B cell (primary cell): ENCODE results near the gene TRAF4. TPM values are rescaled to one million over a fixed set of nuclear protein-coding genes. Genes with fewer than 3 reads are reported as not detected.

ENCODE experiments used
- ATAC-seq: fragments of 200-7000 bp; cut with Tn5 transposase; one replicate; pipeline ENCODE4 v1.10.0; 2021; ENCODE audit warnings: low read depth, mild to moderate bottlenecking, moderate number of reproducible peaks, moderate library complexity
- CTCF ChIA-PET: fragments of 350-600 bp; sonication (Branson Sonifier 250); formaldehyde crosslinking; loops from one replicate; lab custom pipeline; 2021; ENCODE audit warnings: antibody characterized with exemption, inconsistent platforms; lab: Charles Lee
- POLR2A ChIA-PET: fragments of 350-600 bp; sonication (Branson Sonifier 250); formaldehyde crosslinking; loops from one replicate; lab custom pipeline; 2021; ENCODE audit warnings: antibody characterized with exemption; lab: Charles Lee
- DNase-seq: peaks from one replicate; pipeline ENCODE4 v3.0.0; 2013
- H2AFZ ChIP-seq: 2 replicates; pipeline ENCODE4 v1.6.1; 2012; ENCODE audit warnings: mild to moderate bottlenecking, low read depth, low read length; ENCODE audit not compliant: insufficient read depth, poor library complexity, severe bottlenecking
- H3K27ac ChIP-seq, 2 donors: 1 replicate in 1 of 2; 2 replicates in 1 of 2; pipeline ENCODE4 v1.5.1; 2012 to 2013; ENCODE audit warnings: low read length in 2 of 2, mild to moderate bottlenecking in 2 of 2, moderate library complexity in 1 of 2
- H3K27me3 ChIP-seq, 4 experiments: fragments of 200-600 bp in 1 of 4; sonication (generic) in 1 of 4; replicated peaks in 1 of 4; 1 replicate in 2 of 4; 2 replicates in 2 of 4; pipeline versions ENCODE4 v1.6.1 to v1.7.0; 2013 to 2016; ENCODE audit warnings: low read length in 3 of 4, mild to moderate bottlenecking in 2 of 4, mixed read lengths in 1 of 4, moderate library complexity in 1 of 4; ENCODE audit not compliant: insufficient read depth in 4 of 4, control insufficient read depth in 3 of 4; ENCODE audit errors: control extremely low read depth in 1 of 4
- H3K36me3 ChIP-seq, 2 experiments: replicated peaks in 1 of 2; 1 replicate in 1 of 2; 2 replicates in 1 of 2; pipeline versions ENCODE4 v1.6.1 to v1.7.1; 2013; ENCODE audit warnings: low read length in 1 of 2; ENCODE audit not compliant: insufficient read depth in 2 of 2, control insufficient read depth in 1 of 2; ENCODE audit errors: control extremely low read depth in 1 of 2, extremely low read depth in 1 of 2
- H3K4me1 ChIP-seq, 2 donors: fragments of 200-600 bp in 1 of 2; sonication (generic) in 1 of 2; 1 replicate in 1 of 2; 2 replicates in 1 of 2; pipeline versions ENCODE4 v1.5.1 to v1.6.1; 2013 to 2017; ENCODE audit warnings: low read length in 2 of 2; ENCODE audit not compliant: control insufficient read depth in 2 of 2, insufficient read depth in 2 of 2
- H3K4me2 ChIP-seq: replicated peaks from 2 replicates; pipeline ENCODE3; 2012; ENCODE audit warnings: mild to moderate bottlenecking, low read depth, low read length; ENCODE audit not compliant: poor library complexity, severe bottlenecking
- H3K4me3 ChIP-seq, 5 experiments: fragments of 200-600 bp in 1 of 5; sonication (generic) in 1 of 5; 1 replicate in 3 of 5; 2 replicates in 2 of 5; pipeline versions ENCODE4 v1.5.1 to v1.7.0; 2011 to 2016; ENCODE audit warnings: low read length in 4 of 5, mild to moderate bottlenecking in 4 of 5, low read depth in 2 of 5, control low read depth in 1 of 5, moderate library complexity in 1 of 5; ENCODE audit not compliant: insufficient read depth in 1 of 5; ENCODE audit errors: control extremely low read depth in 1 of 5, extremely low read depth in 1 of 5
- H3K79me2 ChIP-seq: fragments of 200-600 bp; sonication (generic); one replicate; pipeline ENCODE4 v1.6.0; 2016; ENCODE audit warnings: low read length; ENCODE audit not compliant: control insufficient read depth, insufficient read depth
- H3K9ac ChIP-seq: fragments of 200-600 bp; sonication (generic); 2 replicates; pipeline ENCODE4 v1.6.1; 2017; ENCODE audit warnings: mild to moderate bottlenecking, low read length, moderate library complexity
- H3K9me3 ChIP-seq, 3 donors: one replicate each; pipeline versions ENCODE4 v1.6.1 to v1.7.1; 2013; ENCODE audit warnings: low read length in 2 of 3; ENCODE audit not compliant: control insufficient read depth in 2 of 3, insufficient read depth in 1 of 3; ENCODE audit errors: control extremely low read depth in 1 of 3
- H4K20me1 ChIP-seq: 2 replicates; pipeline ENCODE4 v1.6.0; 2012; ENCODE audit warnings: mild to moderate bottlenecking, low read length; ENCODE audit not compliant: insufficient read depth, control insufficient read depth, poor library complexity, severe bottlenecking
- H3K27ac Mint-ChIP-seq: one replicate; pipeline ENCODE4 v1.8.0; 2021; ENCODE audit warnings: mixed read lengths
- H3K27me3 Mint-ChIP-seq: one replicate; pipeline ENCODE4 v1.8.0; 2021; ENCODE audit warnings: mixed read lengths
- H3K4me1 Mint-ChIP-seq: one replicate; pipeline ENCODE4 v1.8.0; 2021; ENCODE audit warnings: mixed read lengths
- H3K4me3 Mint-ChIP-seq: one replicate; pipeline ENCODE4 v1.8.0; 2021; ENCODE audit warnings: mixed read lengths
- H3K9me3 Mint-ChIP-seq: one replicate; pipeline ENCODE4 v1.8.0; 2022; ENCODE audit warnings: mixed read lengths; ENCODE audit not compliant: insufficient read depth
- CTCF ChIP-seq: fragments of 200-600 bp; IDR thresholded peaks from one replicate; pipeline ENCODE4 v1.8.0; 2022; ENCODE audit warnings: antibody characterized with exemption, mild to moderate bottlenecking
- EZH2 ChIP-seq: IDR thresholded peaks from 2 replicates; pipeline ENCODE4 v1.6.1; 2012; ENCODE audit warnings: borderline replicate concordance, low read depth, mild to moderate bottlenecking, moderate library complexity, low read length; ENCODE audit not compliant: insufficient read depth, poor library complexity, severe bottlenecking
- WGBS: methylation state at CpG from one replicate; pipeline ENCODE4 v1.1.5; 2013; ENCODE audit warnings: missing lambda C conversion rate; ENCODE audit not compliant: insufficient coverage; 5-methylcytosine and 5-hydroxymethylcytosine counted together
- intact Hi-C: fragments of 100-400 bp; cut with micrococcal nuclease; formaldehyde crosslinking; loops from one replicate; pipeline ENCODE4 v1.10.0; 2022
- polyA plus RNA-seq: library from polyadenylated mRNA; depleted of rRNA; stranded (reverse); fragments of >200 nt; gene quantifications from 2 replicates; pipeline ENCODE4 v1.2.3, GENCODE V29; 2012
- total RNA-seq, 2 donors: library from RNA; stranded (reverse); fragments of 120-200 nt in 1 of 2; gene quantifications; 1 replicate in 1 of 2; 2 replicates in 1 of 2; pipeline versions ENCODE4 v1.2.3 to v1.2.4, GENCODE V29; 2013 to 2022

The TRAF4 gene
- total and polyA plus RNA-seq, 2 donors (not counting 1 experiment from before 2014, with no cell fraction given) = 226 to 683 TPM

GRCh38 chr17:28763137-28763799, 19.5 kb downstream of the TRAF4 start:
- Histone ChIP-seq H3K27ac (no peak overlapping the region), H3K4me2 (no peak overlapping the region), H3K9me3 (no peaks in the 10 kb centered on the region), H3K27me3 (no peaks in the 10 kb centered on the region), H3K79me2 (peaks cover 15% of the 10 kb centered on the region), H3K4me1 (peaks cover 0 to 8% of the 10 kb centered on the region in 2 donors), H4K20me1 (peaks cover 23% of the 10 kb centered on the region), H3K36me3 (peaks cover 13 to 38% of the 10 kb centered on the region in 2 experiments), H3K4me3 (no peak overlapping the region), H2AFZ (no peak overlapping the region), H3K9ac (no peak overlapping the region)
- no CpG with 5 or more reads among the region's 1 CpG for WGBS
- DNase-seq (no peak), ATAC-seq (peak; percentile 14)
- H3K4me1 Mint-ChIP-seq = peaks cover 11% of the 10 kb centered on the region
- intact Hi-C loops = loop anchor here (1.0 kb wide), 7 partner anchors 36 to 354 kb away; partner anchors contain the start of genes DHRS13 and FLOT2
- POLR2A ChIA-PET = interaction anchor here (0.5 to 2.8 kb wide), 9 partner anchors 36 to 232 kb away, joined by 3 to 21 read pairs (median 5); partner anchors contain the start of genes DHRS13, ERAL1 and TLCD1
- H3K27ac Mint-ChIP-seq = no peak overlapping the region
- no peaks in the 10 kb centered on the region for H3K9me3 Mint-ChIP-seq
- H3K4me3 Mint-ChIP-seq = no peak overlapping the region
- H3K27me3 Mint-ChIP-seq = no peaks in the 10 kb centered on the region
- CTCF ChIA-PET = interaction anchor here (0.6 to 7.6 kb wide), 68 partner anchors 9 to 354 kb away, joined by 3 to 137 read pairs (median 6); partner anchors contain the start of genes DHRS13, ERAL1, FAM222B and FLOT2
- TF ChIP-seq CTCF = no peak
- no peak for TF ChIP-seq EZH2

GRCh38 chr17:28763804-28764266, 20.0 kb downstream of the TRAF4 start:
- Histone ChIP-seq H4K20me1 (peaks cover 18% of the 10 kb centered on the region), H3K4me1 (peaks cover 0 to 8% of the 10 kb centered on the region in 2 donors), H3K27me3 (no peaks in the 10 kb centered on the region), H3K36me3 (peaks cover 13 to 32% of the 10 kb centered on the region in 2 experiments), H3K9me3 (no peaks in the 10 kb centered on the region), H3K9ac (no peak overlapping the region), H3K79me2 (peaks cover 10% of the 10 kb centered on the region), H3K4me3 (no peak overlapping the region), H3K27ac (no peak overlapping the region), H2AFZ (no peak overlapping the region), H3K4me2 (no peak overlapping the region)
- no peaks in the 10 kb centered on the region for H3K27me3 Mint-ChIP-seq
- ChIA-PET CTCF (interaction anchor here (0.6 to 7.6 kb wide), 71 partner anchors 9 to 353 kb away, joined by 3 to 137 read pairs (median 6); partner anchors contain the start of genes DHRS13, ERAL1, FAM222B and FLOT2), POLR2A (interaction anchor here (0.5 to 2.8 kb wide), 9 partner anchors 37 to 232 kb away, joined by 3 to 21 read pairs (median 5); partner anchors contain the start of genes DHRS13, ERAL1 and TLCD1)
- H3K4me3 Mint-ChIP-seq = no peak overlapping the region
- H3K27ac Mint-ChIP-seq = no peak overlapping the region
- intact Hi-C loops = loop anchor here (1.0 kb wide), 7 partner anchors 37 to 353 kb away; partner anchors contain the start of genes DHRS13 and FLOT2
- no peak for TF ChIP-seq EZH2
- peak; percentile 94 for TF ChIP-seq CTCF
- H3K9me3 Mint-ChIP-seq = no peaks in the 10 kb centered on the region
- peaks cover 11% of the 10 kb centered on the region for H3K4me1 Mint-ChIP-seq
- DNase-seq (peak; percentile 83), ATAC-seq (peak; percentile 85)
- WGBS = 89% methylated on average over 5 of the region's 5 CpGs
